Stimulated activated CD8-positive, alpha-beta memory T cell treated with anti-CD3 and anti-CD28 coated beads, Interleukin-7, amount 100 ng/mL, for 1 hour (primary cell): Measurements from ENCODE around the gene SLC30A4.
A peak's percentile ranks its signal among the peaks of the same experiment; 100 is the strongest.
"Not testable (repeated sequence)": the region's sequence is repeated elsewhere in the genome, so short reads cannot be mapped to it uniquely, and the experiment has no call there.

ENCODE experiments used
- DNase-seq, 2 donors: peaks; one replicate each; pipeline ENCODE4 v3.0.0-alpha.2; 2020; ENCODE audit warnings: low read depth in 2 of 2

Gene SLC30A4, protein sequence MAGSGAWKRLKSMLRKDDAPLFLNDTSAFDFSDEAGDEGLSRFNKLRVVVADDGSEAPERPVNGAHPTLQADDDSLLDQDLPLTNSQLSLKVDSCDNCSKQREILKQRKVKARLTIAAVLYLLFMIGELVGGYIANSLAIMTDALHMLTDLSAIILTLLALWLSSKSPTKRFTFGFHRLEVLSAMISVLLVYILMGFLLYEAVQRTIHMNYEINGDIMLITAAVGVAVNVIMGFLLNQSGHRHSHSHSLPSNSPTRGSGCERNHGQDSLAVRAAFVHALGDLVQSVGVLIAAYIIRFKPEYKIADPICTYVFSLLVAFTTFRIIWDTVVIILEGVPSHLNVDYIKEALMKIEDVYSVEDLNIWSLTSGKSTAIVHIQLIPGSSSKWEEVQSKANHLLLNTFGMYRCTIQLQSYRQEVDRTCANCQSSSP

DNA sequence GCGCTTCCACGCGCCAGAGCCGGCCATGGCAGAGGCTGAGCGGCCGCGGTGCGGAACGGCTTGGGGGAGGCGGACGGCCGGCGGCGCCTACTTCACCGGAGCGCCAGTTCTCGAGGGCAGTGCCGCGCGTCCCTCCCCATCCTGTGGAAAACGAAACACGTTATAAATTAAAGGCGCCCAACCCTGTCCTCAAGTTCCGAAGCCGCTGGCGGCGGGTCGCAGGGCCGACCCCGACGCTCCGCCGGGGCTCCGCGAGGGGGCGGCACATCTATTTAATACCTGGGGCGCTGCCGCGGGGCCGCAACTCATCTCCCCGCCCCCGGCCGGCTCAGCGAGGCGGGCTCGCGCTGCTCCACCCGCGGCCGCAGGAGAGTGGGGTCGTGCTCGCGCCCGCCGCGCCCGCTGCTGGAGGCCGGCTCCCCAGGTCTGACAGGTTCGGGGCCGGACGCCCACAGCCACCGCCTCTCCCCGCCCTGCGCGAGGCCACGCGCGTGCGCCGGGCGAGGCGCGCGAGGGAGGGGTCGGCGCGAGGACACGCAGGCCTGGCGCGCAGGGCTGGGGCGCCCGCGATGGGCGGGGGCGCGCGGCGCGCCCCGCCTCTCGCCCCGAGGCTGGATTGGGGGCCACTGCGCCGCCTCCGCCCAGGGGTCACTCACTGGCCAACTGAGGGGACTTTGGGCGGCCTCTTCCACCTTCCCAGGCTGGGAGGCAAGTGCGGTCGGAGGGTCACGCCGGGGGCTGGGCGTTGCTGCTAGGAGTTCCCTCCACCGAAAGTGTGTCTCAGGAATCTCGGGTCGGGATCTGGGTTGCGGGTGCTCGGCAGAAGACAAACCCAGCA, at the start of gene SLC30A4:
TSS of gene SLC30A4 (minus strand) at position 428 of the 838 bp plus-strand sequence. CDS start at position 27, 401 bp downstream.
- peak; percentile 25 to 28 for DNase-seq

DNA sequence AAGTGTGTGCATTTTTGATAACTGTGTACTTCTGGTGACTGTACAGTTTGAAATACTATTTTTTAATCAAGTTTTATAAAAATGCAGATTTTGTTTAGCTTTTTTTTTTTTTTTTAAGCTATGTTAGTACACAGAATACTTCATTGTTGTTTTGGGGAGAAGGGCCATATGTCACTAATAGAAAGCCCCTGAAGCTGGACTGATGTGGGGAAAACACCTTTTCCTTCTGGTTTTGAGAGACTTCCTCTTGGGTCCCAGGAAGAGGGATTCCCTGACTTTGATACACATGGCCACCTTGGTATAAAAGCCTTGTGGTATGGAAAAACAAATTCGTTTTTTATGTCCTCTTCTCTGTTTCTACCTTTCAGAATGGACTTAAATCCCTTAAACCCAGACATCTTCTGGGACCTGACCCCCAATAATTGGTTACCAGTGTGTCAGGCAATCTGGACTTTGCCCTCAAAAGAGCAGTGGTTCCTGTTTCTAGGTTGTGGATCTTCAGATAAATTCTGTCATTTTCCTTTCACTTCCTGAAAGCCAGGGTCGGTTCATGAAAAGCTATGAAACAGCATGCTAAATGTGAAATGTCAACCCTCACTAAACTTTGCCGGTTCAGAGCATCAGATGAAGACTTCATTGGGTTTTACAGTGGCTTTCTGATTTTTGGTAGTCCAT, 33.5 kb upstream of the SLC30A4 start:
- no peak for DNase-seq

DNA sequence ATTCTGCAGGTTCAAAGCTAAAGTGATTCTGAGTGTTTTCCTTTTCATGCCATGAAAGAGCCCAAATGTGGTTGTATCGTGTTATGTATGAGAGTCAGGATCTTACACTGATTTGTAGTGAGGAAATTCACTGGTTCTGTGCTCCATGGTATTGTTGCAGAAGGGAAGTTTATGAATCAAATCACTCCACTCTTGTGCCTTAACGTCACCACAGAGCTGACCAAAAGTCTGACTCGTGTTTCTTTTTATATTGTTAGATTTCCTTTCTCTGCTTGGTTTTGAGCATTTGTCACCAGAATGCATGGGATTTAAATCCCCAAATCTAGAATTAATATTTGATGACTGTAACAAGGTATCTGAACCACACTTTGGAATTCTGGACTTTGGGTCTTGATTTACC, 29.1 kb upstream of the SLC30A4 start:
- DNase-seq, result no peak

DNA sequence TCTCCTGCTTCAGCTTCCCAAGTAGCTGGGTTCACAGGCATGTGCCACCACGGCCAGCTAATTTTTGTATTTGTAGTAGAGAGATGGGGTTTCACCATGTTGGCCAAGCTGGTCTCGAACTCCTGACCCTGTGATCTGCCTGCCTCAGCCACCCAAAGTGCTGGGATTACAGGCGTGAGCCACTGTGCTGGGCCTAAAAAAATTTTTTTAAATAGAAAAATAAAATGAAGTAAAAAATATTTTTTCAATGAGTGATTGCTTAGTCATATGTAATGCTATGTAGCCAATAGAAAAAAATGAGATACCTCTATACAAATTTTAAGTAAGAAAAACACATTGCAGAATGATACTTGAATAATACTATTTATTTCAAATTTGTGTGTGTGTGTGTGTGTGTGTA, 27.9 kb upstream of the SLC30A4 start:
- no peak for DNase-seq

DNA sequence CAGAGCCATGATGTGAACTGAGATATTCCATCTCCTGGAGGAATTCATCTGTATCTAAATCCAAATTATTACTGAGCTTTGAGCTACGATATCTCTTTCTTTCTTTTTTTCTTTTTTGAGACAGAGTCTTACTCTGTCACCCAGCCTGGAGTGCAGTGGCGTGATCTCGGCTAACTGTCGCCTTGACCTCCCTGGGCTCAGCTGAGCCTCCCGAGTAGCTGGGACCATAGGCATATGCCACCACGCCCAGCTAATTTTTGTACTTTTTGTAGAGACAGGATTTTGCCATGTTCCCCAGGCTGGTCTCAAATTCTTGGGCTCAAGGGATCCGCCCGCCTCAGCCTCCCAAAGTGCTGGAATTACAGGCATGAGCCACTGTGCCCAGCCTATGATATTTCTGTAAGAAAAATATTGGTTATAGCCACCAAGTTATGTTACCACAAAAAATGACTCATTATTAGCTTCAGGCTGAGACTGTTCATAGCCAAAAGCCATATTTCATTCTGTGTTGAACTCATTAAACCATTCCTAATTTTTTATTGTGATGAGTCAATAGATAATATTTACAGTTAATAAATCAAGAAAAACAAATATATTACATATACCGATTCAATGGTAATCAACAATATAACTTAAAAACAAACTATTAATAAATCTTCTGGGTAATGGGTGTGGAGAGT, 27.1 kb upstream of the SLC30A4 start:
- DNase-seq, result no peak

DNA sequence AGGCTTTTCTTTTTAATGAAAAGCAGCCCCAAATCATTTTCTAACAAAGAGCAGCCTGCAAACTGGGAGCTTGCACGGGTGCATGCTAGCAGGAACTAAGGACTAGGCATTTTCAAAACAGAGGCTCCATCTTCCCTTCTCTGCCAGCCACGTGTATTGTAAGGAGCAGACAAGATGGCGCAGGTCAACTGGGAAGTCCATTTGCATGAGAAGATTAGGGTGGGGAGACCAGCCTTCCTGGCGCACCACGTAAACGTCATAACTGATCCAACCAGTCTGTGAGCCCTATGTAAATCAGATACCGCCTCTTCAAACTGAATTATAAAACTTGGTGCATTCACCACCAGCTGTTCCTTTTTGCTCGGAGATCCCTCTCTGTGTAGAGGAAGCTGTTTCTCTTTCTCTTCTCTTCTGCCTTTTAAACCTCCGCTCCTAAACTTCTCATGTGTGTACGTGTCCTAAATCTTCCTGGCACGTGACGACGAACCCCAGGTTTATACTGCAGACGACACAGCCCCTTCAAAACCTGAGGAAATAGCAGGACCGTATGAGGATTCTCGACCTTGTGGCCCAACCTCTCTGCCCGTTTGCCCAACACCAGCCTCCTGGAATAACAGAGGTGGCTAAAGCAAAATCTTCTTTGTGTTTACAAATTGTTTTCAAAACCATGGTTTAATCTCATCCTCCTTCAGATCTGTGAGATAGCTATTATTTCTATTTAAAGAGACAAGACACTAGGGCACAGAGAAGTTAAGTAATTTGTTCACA, 26.4 kb upstream of the SLC30A4 start:
- DNase-seq, result no peak

DNA sequence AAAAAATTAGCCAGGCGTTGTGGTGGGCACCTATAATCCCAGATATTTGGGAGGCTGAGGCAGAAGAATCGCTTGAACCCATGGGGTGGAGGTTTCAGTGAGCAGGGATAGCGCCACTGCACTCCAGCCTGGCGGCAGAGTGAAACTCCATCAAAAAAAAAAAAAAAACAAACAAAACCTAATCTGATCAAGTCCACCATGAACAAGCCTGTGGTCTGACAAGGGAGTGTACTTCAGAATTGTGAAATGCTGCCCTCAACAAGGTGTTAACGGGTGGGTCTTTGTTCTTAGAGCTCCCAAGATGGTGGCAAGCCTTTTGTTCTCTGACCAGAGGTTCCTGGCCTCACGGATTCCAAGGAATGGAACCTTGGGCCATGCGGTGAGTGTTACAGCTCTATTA, 24.2 kb upstream of the SLC30A4 start:
- DNase-seq, result no peak

DNA sequence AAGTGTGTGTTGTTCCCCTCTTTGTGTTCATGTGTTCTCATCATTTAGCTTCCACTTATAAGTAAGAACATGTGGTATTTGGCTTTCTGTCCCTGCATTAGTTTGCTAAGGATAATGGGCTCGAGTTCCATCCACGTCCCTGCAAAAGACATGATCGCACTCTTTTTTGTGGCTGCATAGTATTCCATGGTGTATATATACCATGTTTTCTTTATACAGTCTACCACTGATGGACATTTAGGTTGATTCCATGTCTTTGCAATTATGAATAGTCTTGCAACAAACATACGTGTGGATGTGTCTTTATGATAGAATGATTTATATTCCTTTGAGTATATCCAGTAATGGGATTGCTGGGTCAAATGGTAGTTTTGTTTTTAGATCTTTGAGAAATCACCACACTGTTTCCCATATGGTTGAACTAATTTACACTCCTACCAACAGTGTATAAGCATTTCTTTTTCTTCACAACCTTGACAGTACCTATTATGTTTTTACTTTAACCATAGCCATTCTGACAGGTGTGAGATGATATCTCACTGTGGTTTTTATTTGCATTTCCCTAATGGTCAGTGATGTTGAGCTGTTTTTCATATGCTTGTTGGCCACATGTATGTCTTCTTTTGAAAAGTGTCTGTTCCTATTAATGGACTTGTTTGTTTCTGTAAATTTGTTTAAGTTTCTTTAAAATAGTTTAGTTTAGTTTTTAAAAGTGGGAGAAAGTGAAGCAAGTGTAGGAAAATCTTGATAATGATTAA, 21.9 kb upstream of the SLC30A4 start:
- no peak for DNase-seq

DNA sequence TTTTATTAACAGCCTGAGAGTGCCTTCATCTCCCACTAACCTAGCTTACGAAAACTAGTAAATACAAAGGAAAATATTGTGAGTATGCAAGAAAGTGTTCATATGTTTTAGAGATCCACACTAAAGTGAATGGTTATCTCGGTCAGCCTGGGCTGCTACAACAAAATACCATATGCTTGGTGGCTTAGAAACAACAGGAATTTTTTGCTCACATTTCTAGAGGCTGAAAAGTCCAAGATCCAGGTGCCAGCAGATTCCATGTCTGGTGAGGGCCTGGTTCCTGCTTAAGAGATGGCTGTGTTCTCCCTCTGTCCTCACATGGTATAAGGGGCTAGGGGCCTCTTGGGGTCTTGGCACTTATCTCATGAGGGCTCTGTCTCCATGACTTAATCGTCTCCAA, 20.5 kb upstream of the SLC30A4 start:
- no peak for DNase-seq

DNA sequence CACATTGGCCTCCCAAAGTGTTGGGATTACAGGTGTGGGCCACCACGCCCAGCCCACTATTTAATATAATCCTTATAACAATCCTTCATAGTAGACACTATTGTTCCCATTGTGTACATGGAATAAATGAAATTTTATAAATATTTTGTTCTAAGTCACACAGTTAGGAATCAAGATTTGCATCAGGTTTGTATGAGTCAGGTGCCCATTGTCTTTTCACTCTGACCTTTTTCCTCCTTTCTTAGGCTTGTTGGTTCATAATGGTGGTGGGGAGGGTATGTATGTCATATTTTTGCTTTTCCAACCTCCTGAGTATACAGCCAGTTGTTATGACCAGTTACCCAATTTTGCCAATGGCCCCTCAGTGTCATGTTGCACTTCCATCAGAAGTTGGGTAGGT, 18.0 kb upstream of the SLC30A4 start:
- no peak for DNase-seq

DNA sequence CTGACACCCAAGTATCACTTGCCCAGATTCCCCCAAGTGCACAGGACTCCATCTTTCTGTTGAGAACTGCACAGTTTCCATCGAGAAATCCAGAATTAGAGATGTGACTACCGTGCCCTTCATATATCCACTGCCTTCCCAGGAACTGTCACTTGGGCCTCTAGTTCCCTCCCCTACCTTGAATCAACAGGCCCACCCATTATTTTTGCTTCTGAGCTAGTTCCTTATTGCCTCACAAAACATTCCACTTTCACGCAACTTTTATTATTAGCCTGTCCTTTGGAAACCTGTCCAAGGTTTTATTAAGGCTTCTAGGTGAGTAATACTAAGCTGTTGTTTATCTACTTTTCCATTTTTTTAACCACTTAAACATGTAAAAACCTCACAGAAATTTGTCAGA, 17.1 kb upstream of the SLC30A4 start:
- no peak for DNase-seq

DNA sequence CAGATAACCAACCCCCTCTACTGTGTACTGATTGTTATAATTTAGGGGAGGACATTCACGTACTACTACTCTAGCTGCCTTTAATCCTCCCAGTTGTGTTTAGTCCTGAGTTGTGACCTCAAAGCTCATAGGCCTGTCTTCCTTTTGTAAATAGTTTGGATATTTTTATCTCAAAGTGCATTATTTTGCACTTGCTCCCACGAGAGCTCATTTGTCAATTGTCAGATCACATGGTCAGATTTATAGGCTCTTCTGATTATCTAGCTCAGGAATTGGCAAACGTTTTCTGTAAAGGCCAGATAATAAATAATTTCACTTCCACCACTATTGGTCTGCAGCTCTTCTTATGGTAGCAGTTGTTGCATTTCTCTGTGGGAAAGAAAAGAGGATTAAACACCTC, 14.4 kb upstream of the SLC30A4 start:
- no peak for DNase-seq

DNA sequence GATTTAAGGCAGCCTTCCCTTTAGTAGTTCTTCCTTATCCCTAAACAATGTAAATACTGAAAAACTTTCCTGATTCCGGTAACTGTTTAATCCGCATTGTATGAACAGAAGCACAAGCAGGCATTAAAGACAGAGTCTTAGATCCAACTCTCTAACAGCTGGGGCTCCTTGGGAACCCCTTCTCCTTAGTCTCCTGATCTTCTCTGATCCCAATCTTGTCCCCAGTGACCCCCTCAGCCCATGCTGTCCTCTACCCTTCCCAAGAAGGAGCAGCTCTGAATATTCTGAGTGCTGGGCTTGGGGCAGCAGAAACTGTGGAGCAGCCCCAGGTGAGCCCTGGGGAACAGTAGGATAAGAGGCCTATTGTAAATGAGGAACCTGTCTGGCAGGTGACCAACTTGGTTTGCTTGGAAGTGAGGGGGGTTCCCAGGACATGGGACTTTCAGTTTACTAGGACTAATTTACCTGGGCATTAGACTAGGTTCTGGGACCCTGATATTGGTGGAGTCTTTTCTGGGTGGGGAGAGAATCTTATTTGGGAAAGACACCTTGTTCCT, 13.0 kb upstream of the SLC30A4 start:
- no peak for DNase-seq

DNA sequence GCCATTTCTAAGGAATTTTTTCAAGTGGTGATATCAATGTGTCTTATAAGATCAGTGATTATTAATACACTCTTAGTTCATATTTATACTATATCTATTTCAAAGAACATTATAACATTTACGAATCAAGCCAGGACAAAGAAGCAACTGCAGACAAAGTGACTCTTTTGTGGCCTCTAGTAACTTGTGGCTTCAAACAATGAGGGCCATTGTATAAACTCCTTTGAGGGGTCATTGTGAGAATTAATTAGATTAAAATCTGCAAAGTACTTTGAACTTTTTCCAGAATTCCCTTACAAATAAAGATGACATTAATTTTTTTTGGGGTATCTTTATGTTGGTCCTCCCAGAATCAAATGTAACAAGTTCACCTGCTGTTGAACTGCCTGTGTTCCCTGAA, 12.3 kb upstream of the SLC30A4 start:
- no peak for DNase-seq

DNA sequence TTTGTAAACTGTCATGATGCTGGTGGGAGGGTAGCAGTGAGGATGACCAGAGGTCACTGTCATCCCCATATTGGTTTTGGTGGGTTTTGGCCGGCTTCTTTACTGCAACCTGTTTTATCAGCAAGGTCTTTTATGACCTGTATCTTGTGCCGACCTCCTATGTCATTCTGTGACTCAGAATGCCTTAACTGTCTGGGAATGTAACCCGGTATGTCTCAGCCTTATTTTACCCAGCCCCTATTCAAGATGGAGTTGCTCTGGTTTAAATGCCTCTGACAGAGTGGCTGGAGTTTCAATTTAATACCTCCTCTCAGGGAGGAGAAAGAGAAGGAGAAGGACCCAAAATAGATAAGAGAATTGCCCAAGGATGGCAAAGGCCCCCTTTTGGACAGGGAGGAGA, 10.3 kb upstream of the SLC30A4 start:
- DNase-seq, result not testable (repeated sequence)

DNA sequence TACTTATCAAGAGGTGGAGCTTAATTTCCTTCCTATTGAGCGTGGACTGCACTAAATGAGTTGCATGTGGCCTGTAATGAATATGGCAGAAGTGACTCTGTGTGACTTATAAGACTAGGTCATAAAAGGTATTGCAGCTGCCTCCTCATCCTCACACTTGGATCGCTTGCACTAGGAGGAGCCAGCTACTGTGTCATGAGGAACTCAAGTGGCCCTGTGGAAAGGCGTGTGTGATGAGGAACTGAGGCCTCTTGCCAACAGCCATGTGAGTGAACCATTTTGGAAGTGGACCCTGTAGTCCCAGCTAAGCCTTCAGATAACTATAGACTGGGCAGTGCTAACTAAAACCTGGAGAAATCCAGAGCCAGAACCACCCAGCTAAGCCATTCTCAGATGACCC, 7.1 kb upstream of the SLC30A4 start:
- DNase-seq, result no peak

DNA sequence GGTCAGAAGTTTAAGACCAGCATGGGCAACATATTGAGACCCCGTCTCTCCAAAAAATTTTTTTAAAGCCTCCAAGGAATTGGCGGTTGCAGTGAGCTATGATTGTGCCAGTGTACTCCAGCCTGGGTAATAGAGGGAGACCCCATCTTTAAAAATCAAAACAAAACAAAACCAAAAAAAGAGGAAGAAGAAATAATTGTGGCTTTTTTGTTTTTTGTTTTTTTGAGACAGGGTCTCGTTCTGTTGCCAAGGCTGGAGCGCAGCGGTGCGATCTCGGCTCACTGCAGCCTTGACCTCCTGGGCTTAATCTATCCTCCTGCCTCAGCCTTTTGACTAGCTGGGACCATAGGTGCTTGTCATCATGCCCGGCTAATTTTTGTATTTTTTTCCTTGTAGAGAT, 4.5 kb upstream of the SLC30A4 start:
- DNase-seq, result no peak

DNA sequence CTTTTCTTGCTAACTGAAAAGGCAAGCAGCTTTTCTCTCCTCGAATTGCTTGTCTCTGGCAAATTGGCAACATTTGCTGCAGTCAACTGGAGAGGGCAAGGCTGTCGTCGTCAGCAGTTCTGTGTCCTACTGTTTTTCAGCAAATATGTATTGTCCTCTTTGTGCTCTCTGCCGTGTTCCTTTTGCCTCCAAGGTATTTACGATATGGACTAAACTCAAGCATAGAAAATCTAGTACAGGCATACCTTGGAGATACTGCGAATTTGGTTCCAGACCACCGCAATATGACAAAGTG, 558 bp upstream of the SLC30A4 start:
- peak in 1 of 2 donors; percentile 1 for DNase-seq

DNA sequence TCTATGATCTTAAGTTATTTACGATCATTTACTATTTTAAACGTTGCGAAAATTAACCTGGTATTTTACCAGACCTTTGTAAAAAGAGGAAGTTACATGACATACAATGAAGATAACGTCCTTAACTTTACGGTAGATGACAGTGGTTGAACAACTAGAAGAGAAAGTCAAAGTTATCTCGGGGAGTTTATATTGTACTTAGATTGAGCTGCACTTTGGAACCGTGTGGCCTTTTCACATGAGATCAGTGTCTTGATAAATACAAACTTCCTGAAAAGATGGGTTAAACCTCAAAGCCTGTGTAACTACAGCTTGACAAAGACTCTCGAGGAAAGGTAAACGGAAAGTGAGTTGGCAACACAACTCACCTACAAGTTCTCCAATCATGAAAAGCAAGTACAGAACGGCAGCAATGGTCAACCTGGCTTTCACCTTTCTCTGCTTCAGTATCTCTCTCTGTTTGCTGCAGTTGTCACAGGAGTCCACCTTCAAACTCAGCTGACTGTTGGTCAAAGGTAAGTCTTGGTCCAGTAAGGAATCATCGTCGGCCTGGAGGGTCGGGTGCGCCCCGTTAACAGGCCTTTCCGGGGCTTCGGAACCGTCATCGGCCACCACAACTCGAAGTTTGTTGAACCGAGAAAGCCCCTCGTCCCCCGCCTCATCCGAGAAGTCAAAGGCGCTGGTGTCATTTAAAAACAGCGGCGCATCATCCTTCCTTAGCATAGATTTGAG, 793 bp downstream of the SLC30A4 start:
- no peak for DNase-seq
